ENCODE measurements around the gene MTARC1.

GRCh38 chr1:220828179-220828490, 41.4 kb downstream of the MTARC1 start:
- TF ChIP-seq CTCF (IDR thresholded peaks at IDR 0.05), result no peak
- TF ChIP-seq POLR2A (IDR thresholded peaks at IDR 0.05), result no peak
- no peak for TF ChIP-seq EP300 (IDR thresholded peaks at IDR 0.05)
